ENCODE data around the gene GALNT10. TPM values are rescaled to one million over a fixed set of nuclear protein-coding genes. Genes with fewer than 3 reads are reported as not detected.

Gene GALNT10
- total and polyA plus RNA-seq, 9 of the 15 experiments (the other 6 are each of a cell fraction or from before 2014, with no cell fraction given), result 4.6 to 37.1 (median 13.3) TPM

DNA sequence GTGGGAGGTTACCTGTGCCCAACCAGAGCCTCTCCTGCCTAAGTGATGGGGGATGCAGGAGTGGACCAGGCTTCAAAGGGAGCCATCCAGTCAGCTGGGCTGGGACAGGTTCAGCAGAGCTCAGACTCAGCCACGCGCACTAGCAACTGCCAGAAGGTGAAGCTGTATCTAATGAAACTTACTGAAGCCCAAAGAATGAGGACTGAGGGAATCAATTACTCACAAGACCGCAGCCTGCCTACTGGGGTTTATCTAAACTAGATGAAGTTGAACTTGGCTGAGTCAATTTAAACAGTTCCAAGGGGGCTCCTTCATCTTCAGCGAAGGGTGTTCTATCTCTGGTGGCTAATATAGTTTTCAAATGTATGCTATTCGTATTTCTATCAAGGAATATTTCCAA, 276.1 kb downstream of the GALNT10 start:
- Histone ChIP-seq H3K27me3 (ENCODE audit: control insufficient read depth in 2 of 2, insufficient read depth in 2 of 2, low read length in 2 of 2) (peaks cover 13 to 14% of the 10 kb centered on the region in 2 experiments), H3K4me1 (replicated peaks in 1 of 2; ENCODE audit: control insufficient read depth in 2 of 2, insufficient read depth in 2 of 2, low read length in 2 of 2) (no peaks in the 10 kb centered on the region), H3K4me3 (no peak overlapping the region), H3K9ac (ENCODE audit: insufficient read depth in 1 of 2, low read depth in 2 of 2, low read length in 2 of 2) (no peak overlapping the region), H3K9me1 (ENCODE audit: control insufficient read depth, insufficient read depth, low read length) (no peaks in the 10 kb centered on the region), H3K36me3 (ENCODE audit: control insufficient read depth, insufficient read depth, low read length) (no peaks in the 10 kb centered on the region), H3K4me2 (ENCODE audit: insufficient read depth, low read length) (no peak overlapping the region), H3K27ac (ENCODE audit: extremely low read depth, low read depth, low read length) (no peak overlapping the region), H4K20me1 (replicated peaks; ENCODE audit: control insufficient read depth, insufficient read depth, low read length) (0 out of 2 replicates have a peak, but pooled peaks cover 2% of the 10 kb centered on the region), H2AFZ (ENCODE audit: low read depth, low read length) (no peak overlapping the region), H3K9me3 (replicated peaks; ENCODE audit: control insufficient read depth, insufficient read depth, low read depth, low read length) (no peaks in the 10 kb centered on the region), H3K79me2 (ENCODE audit: control insufficient read depth, insufficient read depth, low read length) (no peaks in the 10 kb centered on the region)
- in situ Hi-C loops (cut with MboI), result loop anchor here (5.0 kb wide), 1 partner anchor 141 kb away; no protein-coding TSS in a partner anchor
- FAIRE-seq (no peak), DNase-seq (ENCODE audit: extremely low read depth in 1 of 4, low spot score in 3 of 4) (no peak), ATAC-seq (no peak)
- BruUV-seq (replicated peaks), result no TSS peak
- 0% methylated on average over 5 of the region's 5 CpGs for WGBS (ENCODE audit: insufficient coverage, low coverage, missing lambda C conversion rate)
- ChIA-PET POLR2A (interaction anchor here (0.7 kb wide), 2 partner anchors 111 to 1364 kb away, joined by 4 read pairs; no protein-coding TSS in a partner anchor), CTCF (ENCODE audit: low intra/inter-chr PET ratio) (interaction anchor here (0.6 kb wide), 1 partner anchor 350 kb away, joined by 3 read pairs; no protein-coding TSS in a partner anchor)
- intact Hi-C loops (cut with micrococcal nuclease), result loop anchor here (1.0 to 5.0 kb wide), 4 partner anchors 110 to 494 kb away; no protein-coding TSS in a partner anchor
- TF ChIP-seq RCOR1 (IDR thresholded peaks at IDR 0.05; ENCODE audit: borderline replicate concordance in 1 of 2, low read depth in 2 of 2, low read length in 2 of 2) (no peak), NR2C1 (IDR thresholded peaks at IDR 0.05) (no peak), NR2C1 (tag; IDR thresholded peaks at IDR 0.05) (no peak), CBX5 (IDR thresholded peaks at IDR 0.05; ENCODE audit: borderline replicate concordance, low read depth) (no peak), TCF7 (IDR thresholded peaks at IDR 0.05; ENCODE audit: borderline replicate concordance) (no peak), BDP1 (IDR thresholded peaks at IDR 0.05; ENCODE audit: insufficient read depth, insufficient read length) (no peak), CBFA2T3 (IDR thresholded peaks at IDR 0.05) (no peak), ZNF134 (CRISPR knock-in tag; conservative IDR thresholded peaks at IDR 0.05) (no peak), ZNF143 (CRISPR knock-in tag; IDR thresholded peaks at IDR 0.05) (no peak), ETV5 (CRISPR knock-in tag; IDR thresholded peaks at IDR 0.05; ENCODE audit: low read depth) (no peak), ZNF347 (CRISPR knock-in tag; IDR thresholded peaks at IDR 0.05; ENCODE audit: low read depth) (no peak), FOXM1 (IDR thresholded peaks at IDR 0.05; ENCODE audit: low read depth) (no peak), FOXM1 (CRISPR knock-in tag; IDR thresholded peaks at IDR 0.05; ENCODE audit: low read depth) (no peak), PHF20 (IDR thresholded peaks at IDR 0.05; ENCODE audit: partially characterized antibody) (no peak), CEBPB (tag; IDR thresholded peaks at IDR 0.05) (no peak)

All from K562 (cell line).